Measurements from ENCODE around the gene JAG1.

Gene JAG1

DNA sequence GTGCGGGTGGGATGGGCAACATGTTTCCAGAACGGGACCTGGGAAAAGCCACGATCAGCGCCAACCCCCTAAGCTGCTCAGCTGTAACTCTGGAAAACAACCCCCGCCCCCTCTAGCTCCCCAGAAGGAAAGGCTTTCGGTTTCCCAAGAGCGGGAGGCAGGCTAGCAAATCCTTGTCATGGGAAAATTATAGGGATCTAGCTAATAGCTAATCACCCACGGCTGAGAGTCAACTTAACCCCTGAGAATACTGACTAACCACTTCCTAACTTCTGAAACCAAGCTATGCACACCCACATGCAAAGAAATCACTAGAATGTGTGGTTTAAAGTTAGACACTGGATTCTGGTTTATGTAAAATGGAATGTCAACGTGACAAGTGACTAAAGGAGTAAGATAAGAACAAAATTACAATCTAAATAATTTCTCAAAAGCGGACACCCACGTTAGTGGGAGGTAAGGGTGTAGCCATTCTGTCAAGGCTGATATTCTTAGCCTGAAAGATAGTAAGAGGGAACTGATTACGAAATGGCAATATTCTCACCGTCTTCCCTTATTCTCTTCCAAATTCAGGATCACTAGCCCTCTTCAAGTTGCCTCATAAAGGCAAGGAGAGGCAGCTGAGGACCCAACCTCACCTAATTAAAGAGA is 20.1 kb downstream of the JAG1 start:
- TF ChIP-seq CTCF (conservative IDR thresholded peaks at IDR 0.05; ENCODE audit: low read length): no peak
- H3K4me3 ChIP-seq (ENCODE audit: low read length): peak overlapping the region; percentile 36
- DNase-seq (ENCODE audit: low read depth): peak; percentile 84

GRCh38 chr20:10652660-10653261 is 21.0 kb downstream of the JAG1 start:
- H3K4me3 ChIP-seq (ENCODE audit: low read length): no peak overlapping the region
- DNase-seq (ENCODE audit: low read depth): no peak
- TF ChIP-seq CTCF (conservative IDR thresholded peaks at IDR 0.05; ENCODE audit: low read length): no peak

DNA sequence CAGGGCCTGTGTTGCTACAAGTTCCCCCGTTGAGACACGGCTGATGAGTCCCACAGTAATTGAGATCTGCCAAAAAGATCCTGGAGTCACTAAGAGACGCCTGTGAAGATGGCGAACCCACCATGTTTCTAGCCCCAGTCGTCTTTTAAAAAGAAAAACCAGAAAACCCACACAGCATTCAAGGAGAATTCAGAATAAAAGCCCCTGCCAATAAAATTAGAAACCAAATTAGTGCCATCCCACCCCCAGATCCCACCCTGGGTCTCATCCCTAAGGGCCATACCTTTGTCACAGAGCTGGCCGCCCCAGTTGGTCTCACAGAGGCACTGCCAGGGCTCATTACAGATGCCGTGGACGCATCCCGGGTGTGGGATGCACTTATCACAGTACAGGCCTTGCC is 21.6 kb downstream of the JAG1 start:
- DNase-seq (ENCODE audit: low read depth): no peak
- no peak for TF ChIP-seq CTCF (conservative IDR thresholded peaks at IDR 0.05; ENCODE audit: low read length)
- H3K4me3 ChIP-seq (ENCODE audit: low read length): no peak overlapping the region

- peak; percentile 60 for DNase-seq (ENCODE audit: low read depth)
- H3K4me3 ChIP-seq (ENCODE audit: low read length): no peak overlapping the region
- no peak for TF ChIP-seq CTCF (conservative IDR thresholded peaks at IDR 0.05; ENCODE audit: low read length)
Measured at GRCh38 chr20:10651227-10651990, 22.4 kb downstream of the JAG1 start.

DNA sequence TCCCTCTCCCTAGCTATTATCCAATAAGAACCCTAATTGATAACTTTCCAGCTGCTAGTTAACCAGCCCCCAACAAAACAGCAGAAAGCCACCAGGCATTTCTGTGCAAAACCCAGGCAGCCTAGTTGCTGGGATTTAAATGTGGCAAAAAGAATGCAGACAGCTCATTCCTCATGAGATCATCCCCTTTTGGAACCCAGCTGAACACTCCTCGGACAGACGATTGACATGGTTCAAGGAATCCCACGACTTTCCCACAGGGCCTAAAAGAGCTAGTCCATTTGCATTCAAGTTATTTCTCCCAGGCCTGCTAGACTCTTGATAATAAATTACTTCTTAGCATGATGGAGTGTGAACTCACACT is 24.0 kb downstream of the JAG1 start:
- peak; percentile 69 for DNase-seq (ENCODE audit: low read depth)
- TF ChIP-seq CTCF (conservative IDR thresholded peaks at IDR 0.05; ENCODE audit: low read length): no peak
- H3K4me3 ChIP-seq (ENCODE audit: low read length): no peak overlapping the region

- no peak for DNase-seq (ENCODE audit: low read depth)
- no peak overlapping the region for H3K4me3 ChIP-seq (ENCODE audit: low read length)
- no peak for TF ChIP-seq CTCF (conservative IDR thresholded peaks at IDR 0.05; ENCODE audit: low read length)
Measured at GRCh38 chr20:10649080-10649796, 24.6 kb downstream of the JAG1 start.
